ENCODE data around the gene ATP10B.

The ATP10B gene

DNA sequence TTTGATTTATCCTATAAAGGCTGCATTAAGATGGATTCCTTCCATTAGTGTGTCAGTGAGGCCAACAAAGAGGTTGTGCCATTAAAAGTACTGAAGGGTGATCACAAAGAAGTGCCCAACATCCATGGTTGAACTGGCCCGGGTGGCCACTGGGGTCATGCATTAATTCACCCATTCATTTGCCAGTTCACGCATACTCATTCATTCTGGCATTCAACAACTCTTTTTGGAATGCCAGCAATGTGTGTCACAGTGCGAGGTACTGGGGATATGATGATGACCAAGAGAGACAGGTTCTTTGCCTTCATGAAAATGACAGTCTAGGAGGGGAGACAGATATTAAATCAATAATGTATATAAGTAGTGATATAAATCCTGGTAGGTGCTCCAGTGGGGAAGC, 337.1 kb downstream of the ATP10B start:
- no peak for DNase-seq (ENCODE audit: low read depth in 2 of 2)

DNA sequence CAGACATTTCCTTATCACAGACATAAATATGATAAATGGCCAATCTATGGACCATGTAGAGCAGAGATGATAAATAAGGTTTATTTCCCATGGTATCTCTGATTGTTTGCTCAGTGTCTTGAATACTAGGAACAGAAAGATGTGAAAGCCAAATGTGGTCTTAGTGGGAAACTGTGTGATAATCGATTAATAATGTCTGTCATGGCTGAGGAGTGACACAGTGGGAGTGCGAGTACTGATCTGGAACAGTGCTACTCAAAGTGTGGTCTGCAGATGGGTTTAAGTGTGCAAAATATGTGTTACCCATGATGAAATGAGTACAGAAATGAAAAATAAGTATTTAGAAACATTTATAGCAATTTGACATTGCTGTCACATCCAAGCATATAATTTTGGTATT, 337.8 kb downstream of the ATP10B start:
- no peak for DNase-seq (ENCODE audit: low read depth in 2 of 2)

DNA sequence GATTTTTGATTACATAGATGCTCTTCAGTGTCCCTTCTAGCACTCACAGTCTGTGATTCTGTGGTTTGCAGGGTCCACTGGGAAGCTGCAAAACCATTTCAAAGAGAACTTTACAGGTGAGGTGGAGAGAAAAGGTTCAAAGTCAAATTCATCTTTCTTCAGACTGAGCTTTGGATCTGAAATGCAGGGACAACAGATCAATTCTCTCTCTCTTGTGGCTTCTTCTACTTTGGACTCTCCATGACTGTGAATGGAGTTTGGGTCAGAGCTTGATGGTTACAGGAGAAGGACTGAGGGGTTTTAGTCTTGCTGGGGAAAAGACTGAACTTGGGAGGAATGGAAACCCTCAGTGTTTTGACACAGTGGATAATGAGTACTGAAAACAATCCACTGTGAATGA, 338.5 kb downstream of the ATP10B start:
- no peak for DNase-seq (ENCODE audit: low read depth in 2 of 2)
